ENCODE measurements around the gene KLHL14.
"Not testable (repeated sequence)": the region's sequence is repeated elsewhere in the genome, so short reads cannot be mapped to it uniquely, and the experiment has no call there.

Gene KLHL14

GRCh38 chr18:32802591-32803451 lies 30.0 kb upstream of the KLHL14 start:
- no peak overlapping the region for H4K8ac ChIP-seq (ENCODE audit: low read depth, low read length)
- H3K27me3 ChIP-seq (ENCODE audit: insufficient read depth, low read length): no peaks in the 10 kb centered on the region
- no peak overlapping the region for H2BK120ac ChIP-seq (ENCODE audit: insufficient read depth, low read length, poor library complexity)
- H3K79me1 ChIP-seq (ENCODE audit: low read length): no peaks in the 10 kb centered on the region
- no peak overlapping the region for H3K14ac ChIP-seq (ENCODE audit: low read length)
- H3K18ac ChIP-seq (ENCODE audit: low read length): no peak overlapping the region
- no peak overlapping the region for H3K4me2 ChIP-seq (ENCODE audit: low read length)
- H3K9ac ChIP-seq (ENCODE audit: low read length): no peak overlapping the region
- H2BK5ac ChIP-seq (ENCODE audit: low read depth, low read length, poor library complexity): no peak overlapping the region
- no peaks in the 10 kb centered on the region for H3K79me2 ChIP-seq (ENCODE audit: control insufficient read depth, insufficient read depth, low read length, poor library complexity)
- H3K9me3 ChIP-seq (ENCODE audit: insufficient read depth, low read depth, low read length): no peaks in the 10 kb centered on the region
- no peak overlapping the region for H4K12ac ChIP-seq (ENCODE audit: low read depth, low read length)
- WGBS (ENCODE audit: extremely low coverage, insufficient coverage, insufficient read length): no CpG with 5 or more reads among the region's 8 CpGs
- no peak overlapping the region for H2BK12ac ChIP-seq (ENCODE audit: low read length)
- no peak overlapping the region for H3K4ac ChIP-seq (ENCODE audit: low read depth, low read length)
- no peaks in the 10 kb centered on the region for H3K4me1 ChIP-seq (ENCODE audit: control insufficient read depth in 1 of 2, insufficient read depth in 2 of 2, low read length in 2 of 2)
- H3K36me3 ChIP-seq (ENCODE audit: control insufficient read depth in 1 of 2, insufficient read depth in 2 of 2, low read length in 2 of 2): no peaks in the 10 kb centered on the region
- no peak overlapping the region for H3K27ac ChIP-seq (ENCODE audit: low read depth, low read length)
- H4K91ac ChIP-seq (ENCODE audit: low read depth, low read length): no peak overlapping the region
- H3K4me3 ChIP-seq (ENCODE audit: low read depth, low read length): no peak overlapping the region
- no peak overlapping the region for H2AFZ ChIP-seq (ENCODE audit: insufficient read depth, low read length, poor library complexity)
- no peak overlapping the region for H3K23ac ChIP-seq (ENCODE audit: low read length)
- no peak for DNase-seq
- H2AK5ac ChIP-seq (ENCODE audit: low read length): no peak overlapping the region

- H3K9me3 ChIP-seq (ENCODE audit: insufficient read depth, low read depth, low read length): no peaks in the 10 kb centered on the region
- no CpG with 5 or more reads among the region's 1 CpG for WGBS (ENCODE audit: extremely low coverage, insufficient coverage, insufficient read length)
Measured at GRCh38 chr18:32801228-32801627, 28.4 kb upstream of the KLHL14 start.

GRCh38 chr18:32798209-32798960 lies 25.6 kb upstream of the KLHL14 start:
- H4K12ac ChIP-seq (ENCODE audit: low read depth, low read length): no peak overlapping the region
- H3K79me1 ChIP-seq (ENCODE audit: low read length): no peaks in the 10 kb centered on the region
- H2AFZ ChIP-seq (ENCODE audit: insufficient read depth, low read length, poor library complexity): no peak overlapping the region
- H2BK5ac ChIP-seq (ENCODE audit: low read depth, low read length, poor library complexity): no peak overlapping the region
- no peak overlapping the region for H2AK5ac ChIP-seq (ENCODE audit: low read length)
- H3K14ac ChIP-seq (ENCODE audit: low read length): no peak overlapping the region
- WGBS (ENCODE audit: extremely low coverage, insufficient coverage, insufficient read length): no CpG with 5 or more reads among the region's 4 CpGs
- H3K4me1 ChIP-seq (ENCODE audit: control insufficient read depth in 1 of 2, insufficient read depth in 2 of 2, low read length in 2 of 2): no peaks in the 10 kb centered on the region
- H3K4me2 ChIP-seq (ENCODE audit: low read length): no peak overlapping the region
- H3K36me3 ChIP-seq (ENCODE audit: control insufficient read depth in 1 of 2, insufficient read depth in 2 of 2, low read length in 2 of 2): no peaks in the 10 kb centered on the region
- no peak overlapping the region for H3K27ac ChIP-seq (ENCODE audit: low read depth, low read length)
- no peak overlapping the region for H3K4me3 ChIP-seq (ENCODE audit: low read depth, low read length)
- no peak overlapping the region for H2BK12ac ChIP-seq (ENCODE audit: low read length)
- no peaks in the 10 kb centered on the region for H3K27me3 ChIP-seq (ENCODE audit: insufficient read depth, low read length)
- H3K9me3 ChIP-seq (ENCODE audit: insufficient read depth, low read depth, low read length): no peaks in the 10 kb centered on the region
- H4K8ac ChIP-seq (ENCODE audit: low read depth, low read length): no peak overlapping the region
- no peak overlapping the region for H3K9ac ChIP-seq (ENCODE audit: low read length)
- H4K91ac ChIP-seq (ENCODE audit: low read depth, low read length): no peak overlapping the region
- H3K23ac ChIP-seq (ENCODE audit: low read length): no peak overlapping the region
- H3K79me2 ChIP-seq (ENCODE audit: control insufficient read depth, insufficient read depth, low read length, poor library complexity): no peaks in the 10 kb centered on the region
- H3K18ac ChIP-seq (ENCODE audit: low read length): no peak overlapping the region
- no peak for DNase-seq
- H3K4ac ChIP-seq (ENCODE audit: low read depth, low read length): no peak overlapping the region
- H2BK120ac ChIP-seq (ENCODE audit: insufficient read depth, low read length, poor library complexity): no peak overlapping the region

More at GRCh38 chr18:32801228-32801627, 28.4 kb upstream of the KLHL14 start:
- Histone ChIP-seq H3K9ac (ENCODE audit: low read length) (no peak overlapping the region), H3K4ac (ENCODE audit: low read depth, low read length) (no peak overlapping the region), H2AK5ac (ENCODE audit: low read length) (no peak overlapping the region), H2BK120ac (ENCODE audit: insufficient read depth, low read length, poor library complexity) (no peak overlapping the region), H3K36me3 (ENCODE audit: control insufficient read depth in 1 of 2, insufficient read depth in 2 of 2, low read length in 2 of 2) (no peaks in the 10 kb centered on the region), H3K14ac (ENCODE audit: low read length) (no peak overlapping the region), H4K91ac (ENCODE audit: low read depth, low read length) (no peak overlapping the region), H3K27ac (ENCODE audit: low read depth, low read length) (no peak overlapping the region), H3K4me3 (ENCODE audit: low read depth, low read length) (no peak overlapping the region), H3K4me1 (ENCODE audit: control insufficient read depth in 1 of 2, insufficient read depth in 2 of 2, low read length in 2 of 2) (no peaks in the 10 kb centered on the region), H3K18ac (ENCODE audit: low read length) (no peak overlapping the region), H3K79me1 (ENCODE audit: low read length) (no peaks in the 10 kb centered on the region), H2BK12ac (ENCODE audit: low read length) (no peak overlapping the region), H2BK5ac (ENCODE audit: low read depth, low read length, poor library complexity) (no peak overlapping the region), H3K27me3 (ENCODE audit: insufficient read depth, low read length) (no peaks in the 10 kb centered on the region), H2AFZ (ENCODE audit: insufficient read depth, low read length, poor library complexity) (no peak overlapping the region), H3K4me2 (ENCODE audit: low read length) (no peak overlapping the region), H4K12ac (ENCODE audit: low read depth, low read length) (no peak overlapping the region), H4K8ac (ENCODE audit: low read depth, low read length) (no peak overlapping the region), H3K79me2 (ENCODE audit: control insufficient read depth, insufficient read depth, low read length, poor library complexity) (no peaks in the 10 kb centered on the region), H3K23ac (ENCODE audit: low read length) (no peak overlapping the region)
- no peak for DNase-seq

- not testable (repeated sequence) for H4K12ac ChIP-seq (ENCODE audit: low read depth, low read length); H3K27me3 ChIP-seq (ENCODE audit: insufficient read depth, low read length); H3K79me1 ChIP-seq (ENCODE audit: low read length); H3K4ac ChIP-seq (ENCODE audit: low read depth, low read length); H2AFZ ChIP-seq (ENCODE audit: insufficient read depth, low read length, poor library complexity); H2BK120ac ChIP-seq (ENCODE audit: insufficient read depth, low read length, poor library complexity); H2AK5ac ChIP-seq (ENCODE audit: low read length); H3K36me3 ChIP-seq (ENCODE audit: control insufficient read depth in 1 of 2, insufficient read depth in 2 of 2, low read length in 2 of 2); H4K91ac ChIP-seq (ENCODE audit: low read depth, low read length); H3K27ac ChIP-seq (ENCODE audit: low read depth, low read length); H2BK5ac ChIP-seq (ENCODE audit: low read depth, low read length, poor library complexity); H3K14ac ChIP-seq (ENCODE audit: low read length); H3K4me2 ChIP-seq (ENCODE audit: low read length); H3K4me1 ChIP-seq (ENCODE audit: control insufficient read depth in 1 of 2, insufficient read depth in 2 of 2, low read length in 2 of 2); H3K23ac ChIP-seq (ENCODE audit: low read length); H2BK12ac ChIP-seq (ENCODE audit: low read length); H3K4me3 ChIP-seq (ENCODE audit: low read depth, low read length); H3K18ac ChIP-seq (ENCODE audit: low read length); H3K9me3 ChIP-seq (ENCODE audit: insufficient read depth, low read depth, low read length); H3K9ac ChIP-seq (ENCODE audit: low read length); H3K79me2 ChIP-seq (ENCODE audit: control insufficient read depth, insufficient read depth, low read length, poor library complexity); H4K8ac ChIP-seq (ENCODE audit: low read depth, low read length); DNase-seq
- no CpG with 5 or more reads among the region's 31 CpGs for WGBS (ENCODE audit: extremely low coverage, insufficient coverage, insufficient read length)
Measured at GRCh38 chr18:32794667-32795066, 21.8 kb upstream of the KLHL14 start.
